ENCODE measurements around the gene TBX6.
"Not testable (repeated sequence)": the region's sequence is repeated elsewhere in the genome, so short reads cannot be mapped to it uniquely, and the experiment has no call there.

The TBX6 gene, protein sequence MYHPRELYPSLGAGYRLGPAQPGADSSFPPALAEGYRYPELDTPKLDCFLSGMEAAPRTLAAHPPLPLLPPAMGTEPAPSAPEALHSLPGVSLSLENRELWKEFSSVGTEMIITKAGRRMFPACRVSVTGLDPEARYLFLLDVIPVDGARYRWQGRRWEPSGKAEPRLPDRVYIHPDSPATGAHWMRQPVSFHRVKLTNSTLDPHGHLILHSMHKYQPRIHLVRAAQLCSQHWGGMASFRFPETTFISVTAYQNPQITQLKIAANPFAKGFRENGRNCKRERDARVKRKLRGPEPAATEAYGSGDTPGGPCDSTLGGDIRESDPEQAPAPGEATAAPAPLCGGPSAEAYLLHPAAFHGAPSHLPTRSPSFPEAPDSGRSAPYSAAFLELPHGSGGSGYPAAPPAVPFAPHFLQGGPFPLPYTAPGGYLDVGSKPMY

GRCh38 chr16:30091474-30092372, at the start of gene TBX6:
Gene TBX6 (minus strand): TSS chr16:30091924. CDS start chr16:30091193, 731 bp downstream.
- DNase-seq (ENCODE audit: low read depth): peak; percentile 87

GRCh38 chr16:30139583-30140481, 48.1 kb upstream of the TBX6 start:
- DNase-seq (ENCODE audit: low read depth): no peak

- DNase-seq (ENCODE audit: low read depth): no peak
Observed at GRCh38 chr16:30137897-30138296, 46.2 kb upstream of the TBX6 start.

DNA sequence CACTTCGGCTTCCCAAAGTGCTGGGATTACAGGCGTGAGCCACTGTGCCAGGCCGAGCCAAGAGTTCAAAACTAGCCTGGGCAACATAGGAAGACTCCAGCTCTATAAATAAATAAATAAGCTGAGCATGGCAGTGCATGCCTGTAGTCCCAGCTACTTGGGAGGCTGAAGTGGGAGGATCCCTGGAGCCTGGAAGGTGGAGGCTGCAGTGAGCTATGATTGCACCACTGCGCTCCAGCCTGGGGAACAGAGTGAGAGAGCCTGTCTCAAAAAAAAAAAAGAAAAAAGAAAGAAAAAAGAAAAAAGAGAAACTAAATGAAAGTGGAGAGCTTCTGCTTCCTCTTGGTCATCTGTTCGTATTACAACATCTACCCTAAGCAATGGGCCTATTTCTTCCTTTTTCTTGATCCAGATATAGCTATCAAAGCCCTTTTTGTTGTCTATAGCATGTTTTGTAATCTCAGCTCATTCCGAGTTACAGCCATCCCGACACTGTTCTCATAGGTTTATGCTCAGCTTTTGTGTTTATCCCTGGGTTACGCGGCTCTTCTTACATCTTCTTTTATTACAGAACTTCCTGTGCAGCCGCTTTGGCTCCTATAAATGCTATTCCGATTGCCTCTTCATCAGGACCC, 45.4 kb upstream of the TBX6 start:
- no peak for DNase-seq (ENCODE audit: low read depth)

GRCh38 chr16:30132591-30132990, 40.9 kb upstream of the TBX6 start:
- no peak for DNase-seq (ENCODE audit: low read depth)

- DNase-seq (ENCODE audit: low read depth): no peak
Observed at GRCh38 chr16:30131869-30132475, 40.2 kb upstream of the TBX6 start.

DNA sequence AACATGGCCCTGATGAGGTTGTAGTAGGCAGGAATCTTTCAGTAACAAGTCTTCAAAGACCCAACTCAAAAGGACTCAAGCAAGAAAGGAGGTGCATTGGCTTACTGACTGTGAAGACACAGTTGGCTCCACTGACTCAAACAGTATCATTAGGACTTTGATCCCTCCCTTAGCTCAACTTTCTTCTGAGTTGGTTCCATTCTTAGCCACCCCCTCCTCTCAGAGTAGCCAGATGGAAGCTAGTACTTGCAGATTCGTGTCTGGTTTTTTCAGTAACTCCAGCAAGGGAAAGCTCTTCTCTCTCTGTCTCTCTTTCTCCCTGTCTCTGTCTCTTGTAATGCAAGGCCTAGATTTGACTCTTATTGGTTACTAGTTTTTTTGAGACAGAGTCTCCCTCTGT, 36.3 kb upstream of the TBX6 start:
- DNase-seq (ENCODE audit: low read depth): no peak

GRCh38 chr16:30125690-30126089, 34.0 kb upstream of the TBX6 start:
- DNase-seq (ENCODE audit: low read depth): not testable (repeated sequence)

DNA sequence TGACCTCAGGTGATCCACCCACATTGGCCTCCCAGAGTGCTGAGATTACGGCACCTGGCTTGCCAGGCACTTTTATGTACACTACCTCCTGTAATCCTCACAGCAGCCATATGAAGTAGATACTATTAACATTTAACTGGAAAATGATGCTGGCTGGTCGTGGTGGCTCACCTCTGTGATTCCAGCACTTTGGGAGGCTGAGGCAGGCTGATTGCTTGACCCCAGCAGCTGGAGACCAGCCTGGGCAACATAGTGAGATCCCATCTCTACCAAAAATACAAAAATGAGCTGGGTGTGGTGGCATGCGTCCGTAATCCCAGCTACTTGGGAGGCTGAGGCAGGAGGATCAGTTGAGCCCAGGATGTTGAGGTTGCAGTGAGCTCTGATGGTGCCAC, 33.3 kb upstream of the TBX6 start:
- no peak for DNase-seq (ENCODE audit: low read depth)

DNA sequence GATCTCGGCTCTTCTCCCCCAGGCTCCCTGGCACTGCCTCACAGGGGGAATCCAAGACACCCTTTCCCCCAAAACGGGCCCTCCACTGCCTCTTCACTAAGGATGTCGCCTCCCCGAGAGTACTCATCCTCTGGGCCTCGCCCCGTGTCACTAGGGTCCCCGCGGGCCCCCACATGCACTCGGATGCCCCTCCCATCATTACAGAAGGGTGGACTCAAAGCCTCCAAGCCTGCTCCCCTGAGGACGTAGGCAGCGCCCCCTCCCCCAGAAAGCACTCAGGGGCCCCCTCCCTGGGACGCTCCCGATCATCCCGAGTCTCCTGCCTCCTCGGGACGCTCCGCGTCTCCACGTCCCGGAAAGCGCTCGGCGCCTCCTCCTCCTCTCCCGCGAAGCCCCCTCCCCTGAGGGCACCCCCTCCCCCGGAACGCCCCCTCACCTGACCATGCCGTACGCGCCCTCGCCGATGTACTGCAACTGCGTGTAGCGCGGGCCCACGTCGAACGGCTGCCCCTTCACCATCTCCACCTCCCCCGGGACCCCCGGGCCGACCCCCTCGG, 31.0 kb upstream of the TBX6 start:
- no peak for DNase-seq (ENCODE audit: low read depth)

DNA sequence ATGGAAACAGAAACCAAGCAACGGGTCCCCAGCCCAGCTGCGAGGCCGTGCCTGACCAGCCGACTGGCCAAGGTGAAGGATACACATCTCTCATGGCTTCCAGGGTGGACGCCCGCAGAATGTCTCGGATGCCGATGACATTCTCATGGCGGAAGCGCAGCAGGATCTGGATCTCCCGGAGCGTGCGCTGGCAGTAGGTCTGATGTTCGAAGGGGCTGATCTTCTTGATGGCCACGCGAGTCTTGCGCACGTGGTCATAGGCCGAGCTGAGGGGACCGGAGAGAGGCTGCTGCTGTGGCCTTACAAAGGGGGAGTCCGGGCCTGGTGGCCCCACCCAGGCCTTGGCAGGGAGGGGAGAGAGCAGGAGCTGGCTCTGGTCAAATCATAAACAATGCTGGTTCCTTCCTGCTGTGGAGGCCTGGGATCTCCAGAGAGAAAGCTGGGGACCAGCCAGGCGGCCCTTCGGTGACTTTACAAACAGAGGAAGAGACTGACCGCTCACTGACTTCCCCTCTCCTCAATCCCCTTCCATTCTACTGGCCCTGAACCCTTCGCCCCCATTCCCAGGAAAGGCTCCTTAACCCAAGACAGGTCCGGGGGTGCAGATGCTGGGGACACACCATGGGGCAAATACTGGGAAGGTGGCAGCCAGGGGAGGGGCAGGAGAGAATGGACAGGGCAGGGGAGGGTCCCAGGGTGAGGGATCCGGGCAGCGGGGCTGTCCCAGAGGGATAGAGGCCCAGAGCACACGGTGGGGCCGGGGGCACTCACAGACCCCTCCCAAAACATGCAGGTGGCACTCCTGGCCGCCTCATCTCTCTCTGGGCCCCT, 30.2 kb upstream of the TBX6 start:
- DNase-seq (ENCODE audit: low read depth): no peak

DNA sequence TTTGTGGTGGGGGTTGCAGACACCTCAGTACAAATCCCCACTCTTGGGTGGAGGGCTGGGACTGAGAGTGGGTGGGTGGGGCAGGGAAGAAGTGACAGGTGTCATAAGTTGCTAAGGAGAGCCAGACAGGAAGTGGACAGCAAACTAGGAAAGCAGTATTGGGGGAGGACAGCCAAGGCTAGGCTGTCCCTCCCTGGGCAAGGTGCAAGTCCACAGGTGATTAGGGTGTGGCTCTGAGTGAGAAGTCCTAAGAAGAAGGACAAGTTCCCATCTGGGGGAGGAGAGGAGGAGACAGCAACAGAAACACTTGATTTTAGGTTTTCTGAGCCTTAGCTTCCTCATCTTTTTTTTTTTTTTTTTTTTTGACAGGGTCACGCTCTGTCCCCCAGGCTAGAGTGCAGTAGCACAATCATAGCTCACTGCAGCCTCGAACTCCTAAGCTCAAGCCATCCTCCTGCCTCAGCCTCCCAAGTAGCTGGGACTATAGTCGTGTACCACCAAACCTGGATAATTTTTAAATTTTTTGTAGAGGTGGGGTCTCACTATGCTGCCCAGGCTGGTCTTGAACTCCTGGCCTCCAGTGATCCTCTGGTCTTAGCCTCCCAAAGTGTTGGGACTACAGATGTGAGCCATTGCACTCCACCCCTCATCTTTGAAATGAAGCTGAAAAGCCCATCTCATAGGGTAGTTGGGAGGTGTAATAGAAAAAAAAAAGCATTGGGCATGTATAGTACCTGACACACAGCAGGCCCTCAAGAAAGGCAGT, 28.8 kb upstream of the TBX6 start:
- DNase-seq (ENCODE audit: low read depth): no peak

DNA sequence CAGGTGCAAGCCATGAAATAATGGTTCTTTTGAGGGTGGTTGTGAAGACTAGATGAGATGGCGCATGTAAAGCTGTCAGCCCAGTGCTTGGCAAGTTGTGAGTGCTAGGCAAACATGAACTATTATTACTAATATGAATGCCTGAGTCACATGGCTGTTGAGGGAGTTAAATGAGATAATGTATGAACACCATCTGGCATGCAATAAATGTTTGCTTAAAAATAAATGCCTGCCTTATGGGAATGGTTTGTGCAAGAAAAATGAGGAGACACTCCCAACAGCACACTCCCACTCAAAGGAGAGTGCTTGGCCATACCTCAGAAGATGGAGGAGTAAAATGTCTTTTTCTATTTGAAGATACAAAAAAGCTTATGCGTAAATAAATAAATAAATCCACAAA, 27.7 kb upstream of the TBX6 start:
- DNase-seq (ENCODE audit: low read depth): no peak

DNA sequence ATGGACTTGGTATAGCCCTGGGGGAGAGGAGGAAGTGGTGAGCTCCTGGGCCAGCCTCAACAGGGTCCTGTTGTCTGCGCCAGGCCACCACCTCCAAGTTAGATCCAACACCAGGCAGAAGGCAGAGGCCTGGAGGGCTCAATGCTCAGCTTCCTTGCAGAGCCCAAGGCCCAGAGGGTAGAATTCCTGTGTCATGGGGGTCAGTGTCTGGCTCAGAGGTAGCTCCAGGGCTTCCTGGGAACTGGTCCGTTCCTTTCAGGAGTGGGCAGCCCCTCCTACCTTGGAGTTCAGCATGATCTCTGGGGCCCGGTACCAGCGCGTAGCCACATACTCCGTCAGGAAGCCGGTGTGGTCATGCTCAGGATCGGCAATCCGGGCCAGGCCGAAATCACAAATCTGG, 26.0 kb upstream of the TBX6 start:
- DNase-seq (ENCODE audit: low read depth): no peak

DNA sequence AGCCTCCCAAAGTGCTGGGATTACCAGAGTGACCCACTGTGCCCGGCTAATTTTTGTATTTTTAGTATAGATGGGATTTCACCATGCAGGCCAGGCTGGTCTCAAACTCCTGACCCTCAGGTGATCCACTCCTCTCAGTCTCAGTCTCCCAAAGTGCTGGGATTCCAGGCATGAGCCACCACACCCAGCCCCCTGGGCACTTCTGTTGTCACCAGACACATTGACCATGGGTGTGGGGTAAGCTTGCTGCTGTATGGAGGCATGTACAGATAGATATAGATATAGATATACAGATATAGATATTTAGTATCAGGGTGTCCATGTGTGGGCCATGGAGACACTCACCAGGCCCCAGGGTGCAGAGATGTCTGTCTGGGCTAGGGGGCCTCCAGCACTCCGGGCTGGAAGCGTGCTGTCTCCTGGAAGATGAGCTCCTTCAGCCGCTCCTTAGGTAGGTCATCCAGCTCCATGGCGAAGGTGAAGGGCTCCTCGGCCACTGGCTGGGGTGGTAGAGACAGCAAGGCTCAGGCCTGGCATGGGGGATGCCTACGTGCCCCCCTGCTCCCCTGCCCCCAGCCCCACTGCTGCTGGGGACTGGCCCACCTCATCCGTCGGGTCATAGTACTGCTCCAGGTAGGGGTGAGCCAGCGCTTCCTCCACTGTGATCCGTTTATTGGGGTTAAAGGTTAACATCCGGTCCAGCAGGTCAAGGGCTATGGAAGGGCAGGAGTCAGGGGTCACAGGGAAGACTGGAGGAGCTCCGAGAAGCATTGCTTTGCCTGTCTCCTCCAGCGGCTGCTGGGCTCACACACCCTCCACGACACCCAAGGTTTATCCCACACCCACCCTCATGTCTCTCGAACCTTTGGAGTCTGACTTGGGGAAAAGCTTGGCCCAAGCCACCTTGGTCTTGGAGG, 24.8 kb upstream of the TBX6 start:
- DNase-seq (ENCODE audit: low read depth): no peak

GRCh38 chr16:30115238-30115637, 23.5 kb upstream of the TBX6 start:
- no peak for DNase-seq (ENCODE audit: low read depth)

DNA sequence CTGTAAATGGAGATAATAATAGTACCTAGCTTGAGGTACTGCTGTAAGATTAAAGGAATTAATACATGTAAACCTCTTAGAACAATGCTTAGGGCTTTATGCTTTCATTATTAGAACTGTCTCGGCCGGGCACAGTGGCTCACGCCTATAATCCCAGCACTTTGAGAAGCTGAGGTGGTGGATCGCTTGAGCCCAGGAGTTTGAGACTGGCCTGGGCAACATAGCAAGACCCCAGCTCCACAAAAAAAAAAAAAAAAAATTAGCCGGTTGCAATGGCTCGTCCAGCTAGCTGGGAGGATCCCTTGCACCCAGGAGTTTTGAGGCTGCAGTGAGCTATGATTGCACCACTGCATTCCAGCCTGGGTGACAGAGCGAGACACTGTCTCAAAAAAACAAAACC, 23.1 kb upstream of the TBX6 start:
- DNase-seq (ENCODE audit: low read depth): not testable (repeated sequence)

DNA sequence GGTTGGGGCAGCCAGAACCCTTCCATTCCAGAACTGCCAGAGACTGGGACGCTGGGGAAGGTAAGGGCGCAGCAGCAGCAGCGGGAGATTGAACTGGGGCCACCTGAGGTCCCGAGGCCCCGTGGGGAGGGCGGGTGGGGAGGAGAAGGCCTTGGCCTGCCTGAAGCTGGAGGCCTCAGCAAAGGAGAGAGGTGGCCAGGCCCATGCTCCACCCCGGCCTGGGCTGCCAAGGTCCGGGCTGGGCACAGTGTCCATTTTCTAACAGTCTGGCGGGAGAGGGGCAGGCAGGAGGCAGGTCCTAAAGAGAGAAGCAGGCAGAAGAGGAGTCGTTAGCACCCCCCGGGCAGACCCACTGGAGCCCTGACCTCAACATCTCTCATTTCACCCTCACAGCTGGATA, 22.7 kb upstream of the TBX6 start:
- no peak for DNase-seq (ENCODE audit: low read depth)

All from activated gamma-delta T cell treated with anti-CD3 and anti-CD28 coated beads, Interleukin-2, amount 50 U/mL, for 16 hours (primary cell).